OCI-LY3 (cell line): ENCODE measurements around the gene PAPSS1.

Experiments used
- H2AFZ ChIP-seq: fragments of 200-600, 300-600 bp; shearing (Covaris generic); 2 replicates; pipeline ENCODE4 v1.6.0; 2014; ENCODE audit warnings: antibody characterized with exemption, low read depth, low read length
- H3K27ac ChIP-seq: fragments of 200-600, 300-600 bp; sonication (generic); 2 replicates; pipeline ENCODE4 v1.5.1; 2014; ENCODE audit warnings: mild to moderate bottlenecking, low read length, moderate library complexity, mixed read lengths
- H3K27me3 ChIP-seq: fragments of 200-600, 300-600 bp; sonication (generic); 2 replicates; pipeline ENCODE4 v1.6.1; 2014; ENCODE audit warnings: low read depth, low read length, mixed read lengths
- H3K36me3 ChIP-seq: fragments of 200-600, 300-600 bp; sonication (generic); replicated peaks from 2 replicates; pipeline ENCODE3; 2014; ENCODE audit warnings: low read depth, low read length, mixed read lengths
- H3K4me1 ChIP-seq: fragments of 300-600, 200-600 bp; sonication (generic); 2 replicates; pipeline ENCODE4 v1.6.1; 2014; ENCODE audit warnings: low read length, mixed read lengths
- H3K4me2 ChIP-seq: fragments of 200-600, 300-600 bp; sonication (generic); 2 replicates; pipeline ENCODE4 v1.6.1; 2014; ENCODE audit warnings: low read length, mixed read lengths
- H3K4me3 ChIP-seq: fragments of 300-600, 200-600 bp; sonication (generic); 2 replicates; pipeline ENCODE4 v1.5.1; 2014; ENCODE audit warnings: antibody characterized with exemption, mild to moderate bottlenecking, low read length, moderate library complexity
- H3K79me2 ChIP-seq: fragments of 300-600, 200-600 bp; shearing (Covaris generic); 2 replicates; pipeline ENCODE4 v1.6.1; 2014; ENCODE audit warnings: mild to moderate bottlenecking, low read length, mixed read lengths
- H3K9ac ChIP-seq: fragments of 300-600, 200-600 bp; shearing (Covaris generic); 2 replicates; pipeline ENCODE4 v1.6.0; 2014; ENCODE audit warnings: mild to moderate bottlenecking, low read length, moderate library complexity
- H3K9me3 ChIP-seq: fragments of 200-600, 300-600 bp; shearing (Covaris generic); 2 replicates; pipeline ENCODE4 v1.6.1; 2014; ENCODE audit warnings: low read length, mixed read lengths; ENCODE audit not compliant: insufficient read depth
- H4K20me1 ChIP-seq: fragments of 200-600, 300-600 bp; sonication (generic); 2 replicates; pipeline ENCODE4 v1.6.1; 2016; ENCODE audit warnings: low read length, mixed read lengths; ENCODE audit not compliant: insufficient read depth
- EZH2phosphoT487 ChIP-seq: fragments of 200-600 bp; shearing (Covaris generic); IDR thresholded peaks from 2 replicates; pipeline ENCODE4 v1.6.1; 2018; ENCODE audit warnings: antibody characterized with exemption, mixed run types, low read depth
- TF ChIP-seq, protein P1 (sequence below): fragments of 200-600, 300-600 bp; sonication (generic); IDR thresholded peaks from 2 replicates; pipeline ENCODE4 v1.5.1; 2014; ENCODE audit warnings: antibody characterized with exemption, low read length, low read depth

PAPSS1 gene

DNA sequence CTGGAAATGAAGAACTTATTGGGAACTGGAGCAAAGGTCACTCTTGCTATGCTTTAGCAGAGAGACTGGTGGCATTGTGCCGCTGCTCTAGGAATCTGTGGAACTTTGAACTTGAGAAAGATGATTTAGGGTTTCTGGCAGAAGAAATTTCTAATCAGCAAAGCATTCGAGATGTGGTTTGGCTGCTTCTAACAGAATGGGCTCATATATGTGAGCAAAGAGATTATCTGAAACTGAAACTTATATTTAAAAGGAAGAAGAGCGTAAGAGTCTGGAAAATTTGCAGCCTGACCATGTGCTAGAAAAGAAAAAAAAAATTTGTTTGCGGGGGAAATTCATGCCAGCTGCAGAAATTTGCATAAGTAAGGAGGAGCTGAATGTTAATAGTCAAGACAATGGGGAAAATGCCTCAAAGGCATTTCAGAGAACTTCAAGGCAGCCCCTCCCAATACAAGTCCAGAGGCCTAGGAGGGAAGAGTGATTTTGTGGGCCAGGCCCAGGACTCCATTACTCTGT is 35.9 kb upstream of the PAPSS1 start:
- no peak overlapping the region for H2AFZ ChIP-seq
- H3K4me1 ChIP-seq = peaks cover 22% of the 10 kb centered on the region
- H3K27ac ChIP-seq = peak overlapping the region; percentile 16; the same call in 1 of the 2 replicates
- H3K79me2 ChIP-seq = no peaks in the 10 kb centered on the region
- TF ChIP-seq, protein P1, sequence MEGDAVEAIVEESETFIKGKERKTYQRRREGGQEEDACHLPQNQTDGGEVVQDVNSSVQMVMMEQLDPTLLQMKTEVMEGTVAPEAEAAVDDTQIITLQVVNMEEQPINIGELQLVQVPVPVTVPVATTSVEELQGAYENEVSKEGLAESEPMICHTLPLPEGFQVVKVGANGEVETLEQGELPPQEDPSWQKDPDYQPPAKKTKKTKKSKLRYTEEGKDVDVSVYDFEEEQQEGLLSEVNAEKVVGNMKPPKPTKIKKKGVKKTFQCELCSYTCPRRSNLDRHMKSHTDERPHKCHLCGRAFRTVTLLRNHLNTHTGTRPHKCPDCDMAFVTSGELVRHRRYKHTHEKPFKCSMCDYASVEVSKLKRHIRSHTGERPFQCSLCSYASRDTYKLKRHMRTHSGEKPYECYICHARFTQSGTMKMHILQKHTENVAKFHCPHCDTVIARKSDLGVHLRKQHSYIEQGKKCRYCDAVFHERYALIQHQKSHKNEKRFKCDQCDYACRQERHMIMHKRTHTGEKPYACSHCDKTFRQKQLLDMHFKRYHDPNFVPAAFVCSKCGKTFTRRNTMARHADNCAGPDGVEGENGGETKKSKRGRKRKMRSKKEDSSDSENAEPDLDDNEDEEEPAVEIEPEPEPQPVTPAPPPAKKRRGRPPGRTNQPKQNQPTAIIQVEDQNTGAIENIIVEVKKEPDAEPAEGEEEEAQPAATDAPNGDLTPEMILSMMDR = no peak
- no peak for TF ChIP-seq EZH2phosphoT487
- no peaks in the 10 kb centered on the region for H4K20me1 ChIP-seq
- no peak overlapping the region for H3K4me3 ChIP-seq
- peak overlapping the region; percentile 8; the same call in 1 of the 2 replicates for H3K4me2 ChIP-seq
- no peaks in the 10 kb centered on the region; the same call in 1 of the 2 replicates for H3K9me3 ChIP-seq
- no peaks in the 10 kb centered on the region for H3K36me3 ChIP-seq
- no peak overlapping the region for H3K9ac ChIP-seq
- H3K27me3 ChIP-seq = no peaks in the 10 kb centered on the region

DNA sequence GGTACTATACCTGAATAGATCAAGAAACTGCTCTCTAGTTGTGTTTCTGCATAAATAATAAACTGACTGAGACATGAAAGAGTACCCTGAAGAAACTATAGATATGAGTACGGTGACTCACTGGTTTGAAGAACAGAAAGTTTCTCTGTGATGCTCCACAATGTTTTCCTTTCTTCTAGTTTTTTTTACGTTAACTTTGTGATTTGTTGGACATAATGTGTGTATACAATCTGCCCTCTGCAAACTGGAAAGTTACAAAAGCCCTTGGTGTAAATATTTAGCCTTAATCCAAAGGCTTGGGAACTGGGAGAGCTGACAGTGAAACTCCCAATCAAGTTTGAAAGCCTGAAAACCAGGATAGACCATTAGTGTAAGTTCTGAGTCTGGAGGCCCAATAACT is 31.6 kb upstream of the PAPSS1 start:
- no peaks in the 10 kb centered on the region; the same call in 1 of the 2 replicates for H3K9me3 ChIP-seq
- H3K9ac ChIP-seq = no peak overlapping the region
- no peaks in the 10 kb centered on the region for H3K27me3 ChIP-seq
- peak overlapping the region; percentile 17 for H3K4me2 ChIP-seq
- no peaks in the 10 kb centered on the region for H3K79me2 ChIP-seq
- H3K4me1 ChIP-seq = peaks cover 22% of the 10 kb centered on the region
- H2AFZ ChIP-seq = no peak overlapping the region
- H3K4me3 ChIP-seq = no peak overlapping the region
- TF ChIP-seq, protein P1 = no peak
- TF ChIP-seq EZH2phosphoT487 = no peak
- H4K20me1 ChIP-seq = no peaks in the 10 kb centered on the region
- H3K36me3 ChIP-seq = no peaks in the 10 kb centered on the region
- H3K27ac ChIP-seq = no peak overlapping the region

GRCh38 chr4:107747748-107748486 is 27.9 kb upstream of the PAPSS1 start:
- Histone ChIP-seq H3K36me3 (peaks cover 3% of the 10 kb centered on the region), H3K4me2 (no peak overlapping the region), H3K4me1 (peaks cover 12% of the 10 kb centered on the region), H4K20me1 (no peaks in the 10 kb centered on the region), H3K79me2 (no peaks in the 10 kb centered on the region), H3K27me3 (no peaks in the 10 kb centered on the region), H3K27ac (no peak overlapping the region), H3K9ac (no peak overlapping the region), H2AFZ (no peak overlapping the region), H3K4me3 (no peak overlapping the region), H3K9me3 (no peaks in the 10 kb centered on the region)
- no peak for TF ChIP-seq EZH2phosphoT487
- TF ChIP-seq, protein P1 = no peak

DNA sequence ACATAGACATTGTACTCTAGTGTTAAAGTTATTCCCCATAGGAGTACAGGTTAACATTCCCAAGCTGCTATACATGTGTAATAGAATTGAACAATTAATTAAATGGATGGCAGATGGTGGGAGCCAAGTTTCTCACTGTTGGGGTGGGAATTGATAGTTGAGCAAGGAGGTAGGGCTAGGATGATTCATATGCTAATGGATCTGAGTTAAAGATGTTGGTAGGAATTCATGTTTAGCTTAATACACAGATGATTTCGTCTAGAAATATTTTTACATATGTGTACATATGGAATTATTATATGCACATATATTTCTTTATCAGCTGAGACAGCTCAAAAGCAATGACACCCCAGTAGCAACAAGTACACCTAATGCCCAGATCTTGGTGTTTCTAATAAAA is 26.1 kb upstream of the PAPSS1 start:
- Histone ChIP-seq H3K4me3 (no peak overlapping the region), H3K4me1 (peaks cover 2% of the 10 kb centered on the region), H3K9ac (no peak overlapping the region), H3K27ac (no peak overlapping the region), H3K36me3 (peaks cover 3% of the 10 kb centered on the region), H3K4me2 (no peak overlapping the region), H3K79me2 (no peaks in the 10 kb centered on the region), H2AFZ (no peak overlapping the region), H4K20me1 (no peaks in the 10 kb centered on the region), H3K27me3 (no peaks in the 10 kb centered on the region), H3K9me3 (no peaks in the 10 kb centered on the region)
- TF ChIP-seq, protein P1 = no peak
- TF ChIP-seq EZH2phosphoT487 = no peak
